Uterus (tissue), 4 donors: ENCODE measurements around the gene VIPR2. TPM values are rescaled to one million over a fixed set of nuclear protein-coding genes. Genes with fewer than 3 reads are reported as not detected.

Experiments
- DNase-seq, 2 donors: peaks; one replicate each; pipeline ENCODE4 v3.0.0-alpha.2; 2019 to 2020
- H3K27ac ChIP-seq, 2 donors: fragments of 200-600 bp; sonication (generic); 1 replicate in 1 of 2; 2 replicates in 1 of 2; pipeline ENCODE4 v1.5.1; 2016 to 2018
- H3K27me3 ChIP-seq, 2 donors: fragments of 200-600 bp; sonication (generic); one replicate each; pipeline ENCODE4 v1.5.1; 2018 to 2019; ENCODE audit warnings: control low read depth in 1 of 2
- H3K36me3 ChIP-seq, 2 donors: fragments of 200-600 bp; sonication (generic); one replicate each; pipeline ENCODE4 v1.5.1; 2019; ENCODE audit warnings: control low read depth in 1 of 2
- H3K4me1 ChIP-seq, 2 donors: fragments of 200-600 bp; sonication (generic); one replicate each; pipeline ENCODE4 v1.5.1; 2018 to 2019; ENCODE audit warnings: control low read depth in 1 of 2
- H3K4me3 ChIP-seq, 2 donors: fragments of 200-600 bp; sonication (generic); 1 replicate in 1 of 2; 2 replicates in 1 of 2; pipeline ENCODE4 v1.5.1; 2018 to 2019; ENCODE audit warnings: mild to moderate bottlenecking in 1 of 2
- H3K9me3 ChIP-seq, 2 donors: fragments of 200-600 bp; sonication (generic); one replicate each; pipeline ENCODE4 v1.5.1; 2019; ENCODE audit warnings: control low read depth in 1 of 2
- POLR2A ChIP-seq, 2 donors: fragments of 450-650 bp; IDR thresholded peaks; one replicate each; pipeline ENCODE4 v1.6.1; 2016; ENCODE audit warnings: antibody characterized with exemption in 2 of 2, mild to moderate bottlenecking in 1 of 2, moderate library complexity in 1 of 2
- intact Hi-C: fragments of 100-400 bp; cut with DNase I; formaldehyde crosslinking; loops from one replicate; pipeline ENCODE4 v1.15.1; 2023; ENCODE audit warnings: low total_unique reads
- total RNA-seq, 4 donors: library from RNA; depleted of rRNA in 3 of 4; stranded (reverse); fragments of >200 nt in 3 of 4; gene quantifications; one replicate each; pipeline versions ENCODE4 v1.1.0 to v1.2.4, GENCODE V29; 2014 to 2023
- TF ChIP-seq, protein P1 (sequence below), 4 experiments: fragments of 200-600 bp in 2 of 4; fragments of 450-650 bp in 2 of 4; sonication (generic) in 2 of 4; IDR thresholded peaks; one replicate each; pipeline ENCODE4 v1.5.1; 2016 to 2019; ENCODE audit warnings: antibody characterized with exemption in 4 of 4, mild to moderate bottlenecking in 2 of 4, moderate library complexity in 1 of 4
- donor health status: DM: yes; HTN: yes; CAD: no.

The VIPR2 gene
- total RNA-seq, 4 donors from 2014 or later = 3.1 to 9.8 (median 4.5) TPM

GRCh38 chr7:159010937-159011721 is 133.5 kb downstream of the VIPR2 start:
- H3K9me3 ChIP-seq = no peaks in the 10 kb centered on the region
- peaks cover 4 to 13% of the 10 kb centered on the region in 2 donors for H3K4me1 ChIP-seq
- H3K27ac ChIP-seq = peak overlapping the region; percentile 15 to 47
- DNase-seq = no peak
- intact Hi-C loops = no loop called here
- TF ChIP-seq, protein P1, sequence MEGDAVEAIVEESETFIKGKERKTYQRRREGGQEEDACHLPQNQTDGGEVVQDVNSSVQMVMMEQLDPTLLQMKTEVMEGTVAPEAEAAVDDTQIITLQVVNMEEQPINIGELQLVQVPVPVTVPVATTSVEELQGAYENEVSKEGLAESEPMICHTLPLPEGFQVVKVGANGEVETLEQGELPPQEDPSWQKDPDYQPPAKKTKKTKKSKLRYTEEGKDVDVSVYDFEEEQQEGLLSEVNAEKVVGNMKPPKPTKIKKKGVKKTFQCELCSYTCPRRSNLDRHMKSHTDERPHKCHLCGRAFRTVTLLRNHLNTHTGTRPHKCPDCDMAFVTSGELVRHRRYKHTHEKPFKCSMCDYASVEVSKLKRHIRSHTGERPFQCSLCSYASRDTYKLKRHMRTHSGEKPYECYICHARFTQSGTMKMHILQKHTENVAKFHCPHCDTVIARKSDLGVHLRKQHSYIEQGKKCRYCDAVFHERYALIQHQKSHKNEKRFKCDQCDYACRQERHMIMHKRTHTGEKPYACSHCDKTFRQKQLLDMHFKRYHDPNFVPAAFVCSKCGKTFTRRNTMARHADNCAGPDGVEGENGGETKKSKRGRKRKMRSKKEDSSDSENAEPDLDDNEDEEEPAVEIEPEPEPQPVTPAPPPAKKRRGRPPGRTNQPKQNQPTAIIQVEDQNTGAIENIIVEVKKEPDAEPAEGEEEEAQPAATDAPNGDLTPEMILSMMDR (IDR thresholded peaks at IDR 0.05) = no peak
- H3K27me3 ChIP-seq = no peaks in the 10 kb centered on the region
- no peaks in the 10 kb centered on the region for H3K36me3 ChIP-seq
- H3K4me3 ChIP-seq = no peak overlapping the region

- H3K27ac ChIP-seq = peak overlapping the region in 1 of 2 donors; percentile 15
- no peak for DNase-seq
Observed at GRCh38 chr7:159010411-159010810, 134.3 kb downstream of the VIPR2 start.

GRCh38 chr7:159009951-159010350 is 134.7 kb downstream of the VIPR2 start:
- Histone ChIP-seq H3K36me3 (no peaks in the 10 kb centered on the region), H3K9me3 (no peaks in the 10 kb centered on the region), H3K4me1 (peaks cover 4 to 5% of the 10 kb centered on the region in 2 donors), H3K27me3 (no peaks in the 10 kb centered on the region), H3K4me3 (no peak overlapping the region), H3K27ac (no peak overlapping the region)
- DNase-seq = no peak
- TF ChIP-seq, protein P1 (IDR thresholded peaks at IDR 0.05) = no peak
- no peak for TF ChIP-seq POLR2A (IDR thresholded peaks at IDR 0.05)
- intact Hi-C loops = no loop called here

More at GRCh38 chr7:159010411-159010810, 134.3 kb downstream of the VIPR2 start:
- TF ChIP-seq, protein P1 (IDR thresholded peaks at IDR 0.05) = no peak
- no peak for TF ChIP-seq POLR2A (IDR thresholded peaks at IDR 0.05)
- H3K4me3 ChIP-seq = no peak overlapping the region
- H3K4me1 ChIP-seq = peaks cover 4 to 9% of the 10 kb centered on the region in 2 donors
- no peaks in the 10 kb centered on the region for H3K27me3 ChIP-seq
- no peaks in the 10 kb centered on the region for H3K36me3 ChIP-seq
- H3K9me3 ChIP-seq = no peaks in the 10 kb centered on the region
- intact Hi-C loops = no loop called here

GRCh38 chr7:159008417-159008816 is 136.2 kb downstream of the VIPR2 start:
- H3K36me3 ChIP-seq = no peaks in the 10 kb centered on the region
- H3K27ac ChIP-seq = no peak overlapping the region
- no peak for DNase-seq

GRCh38 chr7:159007996-159008389 is 136.7 kb downstream of the VIPR2 start:
- Histone ChIP-seq H3K4me3 (no peak overlapping the region), H3K27me3 (no peaks in the 10 kb centered on the region), H3K4me1 (peaks cover 0 to 4% of the 10 kb centered on the region in 2 donors), H3K9me3 (no peaks in the 10 kb centered on the region), H3K27ac (no peak overlapping the region), H3K36me3 (no peaks in the 10 kb centered on the region)
- intact Hi-C loops = no loop called here
- DNase-seq = no peak
- TF ChIP-seq, protein P1 (IDR thresholded peaks at IDR 0.05) = no peak
- TF ChIP-seq POLR2A (IDR thresholded peaks at IDR 0.05) = no peak

More at GRCh38 chr7:159008417-159008816, 136.2 kb downstream of the VIPR2 start:
- Histone ChIP-seq H3K4me1 (peaks cover 0 to 4% of the 10 kb centered on the region in 2 donors), H3K27me3 (no peaks in the 10 kb centered on the region), H3K4me3 (no peak overlapping the region), H3K9me3 (no peaks in the 10 kb centered on the region)
- TF ChIP-seq, protein P1 (IDR thresholded peaks at IDR 0.05) = no peak
- no peak for TF ChIP-seq POLR2A (IDR thresholded peaks at IDR 0.05)
- intact Hi-C loops = no loop called here
